A673 (cell line): ENCODE measurements around the gene TMEM259. TPM values are rescaled to one million over a fixed set of nuclear protein-coding genes. Genes with fewer than 3 reads are reported as not detected.

ENCODE experiments used
- BruUV-seq: library from RNA; stranded (reverse); fragments of 400-500 nt; replicated peaks from 2 replicates; lab custom pipeline; 2021; lab: Mats Ljungman, UMichigan
- CTCF ChIA-PET: fragments of 300-600 bp; sonication (Branson Sonifier 250); formaldehyde crosslinking; loops from one replicate; lab custom pipeline; 2022; ENCODE audit warnings: antibody characterized with exemption; lab: Charles Lee
- POLR2A ChIA-PET: fragments of 300-600 bp; sonication (Branson Sonifier 250); formaldehyde crosslinking; loops from one replicate; lab custom pipeline; 2022; ENCODE audit warnings: antibody characterized with exemption; ENCODE audit not compliant: low non-redundant PET; lab: Charles Lee
- DNase-seq: peaks from one replicate; pipeline ENCODE4 v3.0.0-alpha.2; 2015; ENCODE audit warnings: low spot score
- H3K27ac ChIP-seq: fragments of 200-600 bp; sonication (generic); 2 replicates; pipeline ENCODE4 v1.5.1; 2016; ENCODE audit warnings: mixed run types, low read depth, mild to moderate bottlenecking, mixed read lengths, antibody characterized with exemption, low read length; ENCODE audit not compliant: poor library complexity, severe bottlenecking
- H3K27me3 ChIP-seq: fragments of 200-600 bp; sonication (generic); replicated peaks from 2 replicates; pipeline ENCODE4 v1.6.1; 2017; ENCODE audit warnings: mixed run types, low read depth, mild to moderate bottlenecking, mixed read lengths, antibody characterized with exemption, low read length; ENCODE audit not compliant: insufficient read depth, poor library complexity
- H3K36me3 ChIP-seq: fragments of 200-600 bp; sonication (generic); 2 replicates; pipeline ENCODE4 v1.6.1; 2016; ENCODE audit warnings: mixed run types, mild to moderate bottlenecking, mixed read lengths, antibody characterized with exemption, low read length; ENCODE audit not compliant: insufficient read depth, poor library complexity, severe bottlenecking
- H3K4me1 ChIP-seq: fragments of 200-600 bp; sonication (generic); 2 replicates; pipeline ENCODE4 v1.6.1; 2017; ENCODE audit warnings: mixed run types, mild to moderate bottlenecking, mixed read lengths, antibody characterized with exemption, low read length; ENCODE audit not compliant: insufficient read depth, poor library complexity, severe bottlenecking
- H3K4me3 ChIP-seq: fragments of 200-600 bp; sonication (generic); 2 replicates; pipeline ENCODE4 v1.5.1; 2016; ENCODE audit warnings: low read depth, mixed run types, mild to moderate bottlenecking, mixed read lengths, low read length; ENCODE audit not compliant: poor library complexity, severe bottlenecking
- H3K9me3 ChIP-seq: fragments of 200-600 bp; sonication (generic); 2 replicates; pipeline ENCODE4 v1.6.1; 2016; ENCODE audit warnings: mixed run types, low read depth, mild to moderate bottlenecking, mixed read lengths, antibody characterized with exemption, low read length; ENCODE audit not compliant: poor library complexity, severe bottlenecking
- EZH2 ChIP-seq: fragments of 200-600 bp; sonication (generic); IDR thresholded peaks from 2 replicates; pipeline ENCODE4 v1.6.1; 2017; ENCODE audit warnings: borderline replicate concordance, low read depth, mild to moderate bottlenecking, mixed read lengths, antibody characterized with exemption, low read length; ENCODE audit not compliant: poor library complexity, severe bottlenecking
- intact Hi-C: fragments of 100-400 bp; cut with micrococcal nuclease; formaldehyde crosslinking; loops from one replicate; pipeline ENCODE4 v1.10.0; 2022; ENCODE audit not compliant: unreplicated experiment
- total RNA-seq: library from RNA; stranded (reverse); gene quantifications from 2 replicates; pipeline ENCODE4 v1.2.3, GENCODE V29; 2021
- TF ChIP-seq, protein P1 (sequence below): fragments of 300-800, 200-600 bp; sonication (generic); conservative IDR thresholded peaks from 2 replicates; pipeline ENCODE4 v1.5.1; 2017; ENCODE audit warnings: low read depth, mild to moderate bottlenecking, antibody characterized with exemption, low read length, moderate library complexity, mixed read lengths

TMEM259 gene
- total RNA-seq, 1 experiment from 2014 or later = 151 TPM

DNA sequence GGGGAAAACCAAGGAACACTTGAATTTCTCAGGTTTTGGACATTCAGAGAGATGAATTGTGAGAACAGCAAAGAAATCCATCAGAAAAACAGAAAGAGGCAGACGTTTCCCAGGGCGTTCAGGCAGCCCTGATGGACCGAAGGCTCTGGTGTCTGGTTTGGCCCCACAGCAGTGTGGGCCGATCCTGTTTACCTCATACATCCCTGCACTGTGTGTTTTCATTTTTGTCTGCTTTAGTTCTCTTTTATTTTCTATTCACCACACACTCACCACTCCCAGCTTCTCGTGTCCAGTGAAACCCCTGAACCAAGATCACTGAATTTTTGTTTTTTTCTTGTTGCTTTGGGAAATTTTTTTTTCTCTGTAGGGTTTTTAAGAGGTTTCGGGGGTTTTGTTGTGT, 48.6 kb downstream of the TMEM259 start:
- intact Hi-C loops = no loop called here
- ChIA-PET CTCF (no interaction called here), POLR2A (no interaction called here)
- no TSS peak for BruUV-seq
- Histone ChIP-seq H3K4me3 (no peak overlapping the region), H3K9me3 (peaks cover 8% of the 10 kb centered on the region), H3K27me3 (no peaks in the 10 kb centered on the region), H3K27ac (no peak overlapping the region), H3K36me3 (peaks cover 29% of the 10 kb centered on the region), H3K4me1 (no peaks in the 10 kb centered on the region)
- no peak for DNase-seq
- TF ChIP-seq EZH2 = no peak
- TF ChIP-seq, protein P1, sequence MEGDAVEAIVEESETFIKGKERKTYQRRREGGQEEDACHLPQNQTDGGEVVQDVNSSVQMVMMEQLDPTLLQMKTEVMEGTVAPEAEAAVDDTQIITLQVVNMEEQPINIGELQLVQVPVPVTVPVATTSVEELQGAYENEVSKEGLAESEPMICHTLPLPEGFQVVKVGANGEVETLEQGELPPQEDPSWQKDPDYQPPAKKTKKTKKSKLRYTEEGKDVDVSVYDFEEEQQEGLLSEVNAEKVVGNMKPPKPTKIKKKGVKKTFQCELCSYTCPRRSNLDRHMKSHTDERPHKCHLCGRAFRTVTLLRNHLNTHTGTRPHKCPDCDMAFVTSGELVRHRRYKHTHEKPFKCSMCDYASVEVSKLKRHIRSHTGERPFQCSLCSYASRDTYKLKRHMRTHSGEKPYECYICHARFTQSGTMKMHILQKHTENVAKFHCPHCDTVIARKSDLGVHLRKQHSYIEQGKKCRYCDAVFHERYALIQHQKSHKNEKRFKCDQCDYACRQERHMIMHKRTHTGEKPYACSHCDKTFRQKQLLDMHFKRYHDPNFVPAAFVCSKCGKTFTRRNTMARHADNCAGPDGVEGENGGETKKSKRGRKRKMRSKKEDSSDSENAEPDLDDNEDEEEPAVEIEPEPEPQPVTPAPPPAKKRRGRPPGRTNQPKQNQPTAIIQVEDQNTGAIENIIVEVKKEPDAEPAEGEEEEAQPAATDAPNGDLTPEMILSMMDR = no peak

GRCh38 chr19:971795-972194, 49.1 kb downstream of the TMEM259 start:
- Histone ChIP-seq H3K4me1 (no peaks in the 10 kb centered on the region), H3K27ac (no peak overlapping the region), H3K4me3 (no peak overlapping the region), H3K9me3 (peaks cover 8% of the 10 kb centered on the region), H3K27me3 (no peaks in the 10 kb centered on the region), H3K36me3 (peaks cover 30% of the 10 kb centered on the region)
- ChIA-PET POLR2A (no interaction called here), CTCF (no interaction called here)
- intact Hi-C loops = no loop called here
- DNase-seq = no peak
- TF ChIP-seq, protein P1 = no peak
- no peak for TF ChIP-seq EZH2
- BruUV-seq = no TSS peak

GRCh38 chr19:970695-971094, 50.2 kb downstream of the TMEM259 start:
- Histone ChIP-seq H3K27ac (no peak overlapping the region), H3K4me1 (no peaks in the 10 kb centered on the region), H3K36me3 (peaks cover 30% of the 10 kb centered on the region), H3K4me3 (no peak overlapping the region), H3K27me3 (no peaks in the 10 kb centered on the region), H3K9me3 (peaks cover 8% of the 10 kb centered on the region)
- CTCF ChIA-PET = no interaction called here
- POLR2A ChIA-PET = no interaction called here
- BruUV-seq = no TSS peak
- TF ChIP-seq, protein P1 = peak; percentile 65
- TF ChIP-seq EZH2 = no peak
- intact Hi-C loops = no loop called here
- DNase-seq = no peak
